HPDE6-E6E7 (cell line): ENCODE results near the gene POFUT1.
"Not testable (repeated sequence)": the region's sequence is repeated elsewhere in the genome, so short reads cannot be mapped to it uniquely, and the experiment has no call there.

ENCODE experiments used
- DNase-seq: peaks from one replicate; pipeline ENCODE4 v3.0.0; 2011; ENCODE audit warnings: missing footprints; ENCODE audit errors: extremely low spot score

Gene POFUT1

DNA sequence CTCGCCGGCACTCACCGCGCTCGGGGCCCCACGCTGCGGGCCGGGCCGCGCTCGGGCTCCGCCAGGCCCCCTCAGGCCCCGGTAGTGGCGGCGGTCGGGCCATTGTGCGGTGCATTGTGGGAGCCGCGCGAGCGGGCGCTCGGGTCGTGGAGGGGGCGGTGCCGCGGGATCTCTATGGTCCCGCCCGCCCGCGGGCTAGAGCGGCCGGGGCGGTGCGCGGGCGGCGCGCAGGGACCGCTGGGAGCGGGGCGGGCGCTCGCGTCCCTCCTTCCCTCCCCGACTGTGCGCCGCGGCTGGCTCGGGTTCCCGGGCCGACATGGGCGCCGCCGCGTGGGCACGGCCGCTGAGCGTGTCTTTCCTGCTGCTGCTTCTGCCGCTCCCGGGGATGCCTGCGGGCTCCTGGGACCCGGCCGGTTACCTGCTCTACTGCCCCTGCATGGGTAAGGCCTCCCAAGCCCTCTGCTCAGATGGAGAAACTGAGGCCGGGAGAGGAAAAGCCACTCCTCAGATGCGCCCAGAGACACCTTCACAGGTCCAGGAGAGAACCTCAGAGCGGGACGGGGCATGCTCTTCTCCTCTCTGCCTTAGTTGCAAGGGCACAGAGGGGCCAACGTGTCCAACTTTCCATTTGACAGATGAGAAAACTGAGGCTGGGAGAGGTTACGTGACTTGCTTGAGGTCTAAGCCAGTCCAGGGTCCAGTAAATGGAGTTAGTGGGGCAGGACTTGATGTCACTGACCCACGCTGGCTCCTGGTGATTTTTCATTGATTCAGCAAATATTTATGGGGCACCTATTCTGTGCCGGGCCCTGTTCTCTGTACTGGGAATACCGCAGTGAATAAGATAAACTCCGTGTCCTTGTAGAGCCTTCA is at the start of gene POFUT1, which contains the start of gene PLAGL2:
POFUT1 (plus strand) TSS at position 255 of the 873 bp plus-strand sequence; CDS start at position 317, 62 bp downstream.
PLAGL2 (minus strand) TSS at position 118 of the 873 bp plus-strand sequence. CDS start 5,565 bp downstream, outside the sequence.
- DNase-seq = peak; percentile 99

DNA sequence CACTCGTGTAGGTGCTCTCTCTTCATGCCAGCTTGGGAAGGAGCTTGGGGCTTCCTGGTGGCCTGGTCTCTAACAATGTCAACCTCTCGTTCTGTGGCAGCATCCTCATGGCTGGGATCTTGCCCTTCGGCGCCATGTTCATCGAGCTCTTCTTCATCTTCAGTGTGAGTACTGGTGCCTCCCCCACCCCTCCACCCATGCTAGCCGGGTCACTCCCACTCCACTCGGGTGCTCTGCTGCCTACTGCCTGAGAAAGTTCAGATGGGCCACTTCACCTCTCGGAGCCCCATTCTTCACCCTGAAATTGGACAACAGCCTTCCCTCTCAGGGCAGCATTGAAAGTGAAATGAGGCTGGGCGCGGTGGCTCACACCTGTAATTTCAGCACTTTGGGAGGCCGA is 49.3 kb upstream of the POFUT1 start:
- DNase-seq = no peak

DNA sequence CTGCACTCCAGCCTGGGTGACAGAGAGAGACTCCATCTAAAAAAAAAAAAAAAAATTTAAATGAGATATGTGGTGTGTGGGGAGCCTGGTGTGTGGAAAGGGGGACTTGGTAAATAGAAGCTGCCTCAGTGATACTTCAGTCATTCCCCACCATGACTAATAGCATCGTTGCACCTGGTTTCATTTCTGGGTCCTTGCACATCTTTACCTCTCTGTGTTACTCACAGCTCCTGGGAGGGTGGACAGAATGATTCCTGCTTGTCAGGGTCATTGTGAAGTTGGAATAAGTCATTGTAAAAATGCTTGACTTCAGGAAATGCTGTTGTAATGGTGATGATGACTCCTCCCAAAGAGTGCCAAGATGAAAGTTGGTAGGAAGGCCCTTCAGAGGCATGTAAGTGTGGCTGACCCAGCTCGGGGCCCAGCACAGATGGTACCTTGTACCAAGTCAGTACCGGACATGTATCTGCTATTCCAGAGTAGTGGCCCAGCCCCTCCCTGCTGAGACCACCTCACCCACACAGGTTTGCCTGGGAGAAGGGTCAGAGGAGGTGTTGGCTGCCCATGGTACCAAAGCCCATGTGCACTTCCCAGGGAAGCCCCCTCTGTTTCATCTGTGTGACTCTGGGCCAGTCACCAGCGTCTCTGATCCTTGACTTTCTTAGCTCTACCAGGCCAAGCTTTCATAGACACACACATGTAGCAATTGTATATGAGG is 48.6 kb upstream of the POFUT1 start:
- DNase-seq = no peak

DNA sequence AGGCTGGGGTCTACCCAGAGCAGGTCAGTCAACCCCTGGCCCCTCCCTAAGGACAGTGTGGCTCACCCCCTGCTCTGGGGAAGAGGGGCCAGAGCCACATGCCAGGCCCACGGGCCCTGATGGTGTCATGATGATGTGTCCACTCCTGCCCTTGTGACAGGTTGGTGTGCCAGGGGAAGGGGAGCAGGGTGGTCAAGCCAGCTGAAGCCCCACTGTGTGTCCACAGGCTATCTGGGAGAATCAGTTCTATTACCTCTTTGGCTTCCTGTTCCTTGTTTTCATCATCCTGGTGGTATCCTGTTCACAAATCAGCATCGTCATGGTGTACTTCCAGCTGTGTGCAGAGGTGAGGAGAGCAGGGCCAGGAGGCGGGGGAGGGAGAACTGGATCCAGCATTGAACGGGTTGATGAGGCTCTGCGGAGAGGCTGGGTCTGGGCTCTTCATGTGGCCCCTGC is 47.9 kb upstream of the POFUT1 start:
- DNase-seq = no peak

DNA sequence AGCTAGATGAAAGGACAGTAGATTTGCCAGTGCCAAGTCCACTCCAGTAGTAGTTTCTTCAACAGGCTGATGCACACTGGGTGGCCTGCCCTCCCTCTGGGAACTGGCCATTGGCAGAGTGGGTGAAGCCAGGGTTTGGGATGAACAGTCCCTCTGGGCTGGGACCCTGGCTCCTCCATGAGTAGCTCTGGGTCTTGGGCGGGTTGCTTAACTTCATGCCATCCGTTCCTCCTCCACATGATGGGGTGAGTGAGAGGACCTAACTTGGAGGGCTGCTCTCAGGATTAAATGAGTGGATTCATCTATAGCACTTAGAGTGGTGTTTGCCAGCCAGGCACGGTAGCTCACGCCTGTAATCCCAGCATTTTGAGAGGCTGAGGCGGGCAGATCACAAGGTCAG is 47.3 kb upstream of the POFUT1 start:
- no peak for DNase-seq

DNA sequence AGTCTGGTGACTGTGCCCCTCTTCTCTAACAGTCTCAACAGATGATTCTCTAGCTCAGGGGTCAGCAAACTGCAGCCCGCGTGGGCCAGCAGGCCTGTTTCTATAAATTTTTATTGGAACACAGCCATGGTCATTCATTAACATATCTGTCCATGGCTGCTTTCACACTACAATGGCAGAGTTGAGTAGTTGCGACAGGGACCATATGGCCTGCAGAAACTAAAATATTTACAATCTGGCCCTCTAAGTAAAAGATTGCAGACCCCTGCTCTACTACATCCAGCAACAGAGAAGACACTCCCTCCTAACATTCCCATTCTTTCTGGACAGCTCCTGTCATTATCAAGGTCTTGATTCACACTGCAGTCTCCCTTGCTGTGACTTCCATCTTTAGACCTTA is 45.3 kb upstream of the POFUT1 start:
- DNase-seq = no peak

DNA sequence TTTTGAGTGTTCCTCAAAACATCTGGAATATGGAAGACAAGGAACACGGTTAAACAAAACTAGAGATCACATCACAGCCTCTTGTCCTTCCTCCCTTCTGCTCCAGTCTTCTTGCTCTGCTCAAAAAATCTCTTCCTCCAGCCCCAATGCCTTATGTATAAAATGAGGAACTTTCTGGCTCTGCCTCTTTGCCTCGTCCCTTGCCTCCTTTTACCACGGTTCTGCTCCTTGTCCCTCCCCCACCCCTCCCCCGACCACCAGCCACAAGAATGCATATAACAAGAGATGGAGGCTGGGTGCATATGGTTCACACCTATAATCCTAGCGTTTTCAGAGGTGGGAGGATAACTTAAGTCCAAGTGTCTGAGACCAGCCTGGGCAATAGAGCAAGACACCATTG is 43.7 kb upstream of the POFUT1 start:
- DNase-seq = no peak

DNA sequence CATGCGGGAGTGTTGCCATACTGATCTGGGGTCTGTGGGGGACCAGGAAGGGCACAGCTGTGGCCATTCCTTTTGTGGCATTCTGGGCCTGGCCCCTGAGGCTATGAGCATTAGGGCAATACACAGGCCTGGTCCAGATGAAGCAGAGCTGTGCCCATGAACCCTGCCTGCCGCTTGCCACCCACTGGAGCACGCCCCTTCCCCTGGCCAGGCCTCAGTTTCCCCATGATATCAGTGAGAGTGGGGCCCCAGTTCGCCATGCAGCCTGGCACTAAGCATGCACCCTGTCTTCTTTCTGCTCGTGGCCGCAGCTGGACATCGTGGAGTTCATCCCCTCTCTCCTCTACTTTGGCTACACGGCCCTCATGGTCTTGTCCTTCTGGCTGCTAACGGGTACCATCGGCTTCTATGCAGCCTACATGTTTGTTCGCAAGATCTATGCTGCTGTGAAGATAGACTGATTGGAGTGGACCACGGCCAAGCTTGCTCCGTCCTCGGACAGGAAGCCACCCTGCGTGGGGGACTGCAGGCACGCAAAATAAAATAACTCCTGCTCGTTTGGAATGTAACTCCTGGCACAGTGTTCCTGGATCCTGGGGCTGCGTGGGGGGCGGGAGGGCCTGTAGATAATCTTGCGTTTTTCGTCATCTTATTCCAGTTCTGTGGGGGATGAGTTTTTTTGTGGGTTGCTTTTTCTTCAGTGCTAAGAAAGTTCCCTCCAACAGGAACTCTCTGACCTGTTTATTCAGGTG is 42.5 kb upstream of the POFUT1 start:
- DNase-seq = no peak

DNA sequence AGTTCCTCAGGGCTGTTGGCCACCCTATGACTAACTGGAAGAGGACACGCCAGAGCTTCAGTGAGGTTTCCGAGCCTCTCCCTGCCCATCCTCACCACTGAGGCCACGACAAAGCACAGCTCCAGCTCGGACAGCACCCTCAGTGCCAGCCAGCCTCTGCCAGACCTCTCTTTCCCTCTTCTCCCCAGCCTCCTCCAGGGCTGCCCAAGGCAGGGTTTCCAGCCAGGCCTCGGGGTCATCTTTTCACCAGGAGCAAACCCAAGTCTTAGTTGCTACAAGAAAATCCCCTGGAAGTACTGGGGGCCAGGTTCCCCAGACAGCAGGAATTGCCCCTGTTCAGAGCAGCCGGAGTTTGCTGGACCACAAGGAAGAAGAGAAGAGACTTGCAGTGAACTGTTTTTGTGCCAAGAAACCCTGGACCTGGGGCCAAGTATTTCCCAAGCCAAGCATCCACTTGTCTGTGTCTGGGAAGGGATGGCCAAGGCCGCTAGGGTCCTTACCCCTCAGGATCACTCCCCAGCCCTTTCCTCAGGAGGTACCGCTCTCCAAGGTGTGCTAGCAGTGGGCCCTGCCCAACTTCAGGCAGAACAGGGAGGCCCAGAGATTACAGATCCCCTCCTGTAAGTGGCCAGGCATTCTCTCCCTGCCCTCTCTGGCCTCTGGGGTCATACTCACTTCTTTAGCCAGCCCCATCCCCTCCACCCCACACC is 41.7 kb upstream of the POFUT1 start:
- no peak for DNase-seq

DNA sequence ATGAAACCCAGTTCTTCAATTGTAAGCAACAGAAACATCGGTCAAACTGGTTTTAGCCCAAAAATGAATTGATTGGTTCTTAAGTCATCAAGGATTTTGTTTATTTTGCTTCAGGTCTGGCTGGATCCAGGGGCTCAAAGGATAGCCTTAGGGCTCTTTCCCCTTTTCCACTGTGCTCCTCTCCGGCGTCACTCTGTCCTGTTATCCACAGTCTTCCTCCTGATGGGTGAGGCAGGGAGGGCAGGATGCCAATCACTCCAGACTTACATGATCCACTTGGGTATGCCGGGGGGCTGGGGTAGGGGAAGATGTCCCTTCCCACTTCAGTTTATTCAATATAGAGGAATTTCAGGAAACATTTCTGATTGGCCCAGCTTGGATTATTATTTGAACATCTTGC is 40.1 kb upstream of the POFUT1 start:
- no peak for DNase-seq

DNA sequence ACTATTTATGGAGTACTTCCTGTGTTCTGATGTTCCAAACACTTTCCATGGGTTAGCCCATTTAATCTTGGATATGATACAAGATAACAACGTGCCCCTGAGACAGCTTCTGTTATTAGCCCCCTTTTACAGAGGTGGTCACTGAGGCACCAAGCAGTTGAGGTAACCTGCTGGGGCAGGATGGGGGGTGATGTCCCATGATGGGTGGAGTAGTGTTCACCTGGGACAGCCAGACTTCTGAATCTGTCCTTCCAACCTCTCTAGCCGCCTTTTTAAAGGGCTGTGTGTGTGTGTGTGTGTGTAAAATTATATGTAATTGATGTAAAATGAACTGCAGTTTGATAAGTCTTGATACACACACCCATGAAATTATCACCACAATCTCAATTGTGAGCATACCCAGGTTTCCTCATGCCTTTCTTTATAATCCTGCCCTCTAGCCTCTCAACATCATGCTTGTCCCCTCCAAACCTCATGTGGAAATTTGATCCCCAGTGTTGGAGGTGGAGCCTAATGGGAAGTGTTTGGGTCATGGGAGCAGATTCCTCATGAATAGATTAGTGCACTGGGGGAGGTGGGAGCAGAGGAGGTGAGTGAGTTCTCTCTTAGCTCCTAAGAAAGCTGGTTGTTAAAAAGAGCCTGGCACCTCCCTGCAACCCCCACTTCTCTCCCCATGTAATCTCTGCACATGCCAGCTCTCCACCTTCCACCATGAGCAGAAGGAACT is 39.3 kb upstream of the POFUT1 start:
- DNase-seq = no peak

DNA sequence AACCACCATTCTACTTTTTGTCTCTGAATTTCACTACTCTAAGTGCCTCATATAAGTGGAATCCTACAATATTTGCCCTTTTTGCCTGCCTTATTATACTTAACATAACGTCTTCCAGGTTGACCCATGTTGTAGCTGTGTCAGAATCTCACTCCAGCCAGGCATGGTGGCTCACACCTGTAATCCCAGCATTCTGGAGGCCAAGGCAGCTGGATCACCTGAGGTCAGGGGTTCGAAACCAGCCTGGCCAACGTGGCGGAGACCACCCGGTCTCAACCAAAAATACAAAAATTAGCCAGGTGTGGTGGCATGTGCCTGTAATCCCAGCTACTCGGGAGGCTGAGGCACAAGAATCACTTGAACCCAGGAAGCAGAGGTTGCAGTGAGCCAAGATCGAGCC is 30.0 kb upstream of the POFUT1 start:
- not testable (repeated sequence) for DNase-seq

DNA sequence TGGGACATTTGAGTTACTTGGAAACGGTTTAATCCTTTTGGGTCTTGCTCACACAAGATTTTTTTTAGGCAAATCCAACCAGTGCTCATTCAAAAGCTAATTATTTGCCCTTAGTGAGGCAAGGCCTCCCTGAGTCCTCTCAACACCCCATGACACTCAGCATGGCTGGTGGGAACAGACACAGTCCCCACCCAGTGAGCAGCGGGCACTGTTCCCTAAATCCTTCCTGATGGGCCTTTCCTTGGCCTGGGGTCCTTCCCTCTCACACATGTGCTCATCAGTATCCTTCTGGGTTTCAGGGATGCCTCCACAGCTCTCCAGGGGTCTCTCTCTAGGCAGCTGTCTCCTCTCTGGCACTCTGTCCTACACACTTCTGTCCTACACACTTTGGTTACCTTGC is 28.2 kb upstream of the POFUT1 start:
- no peak for DNase-seq

DNA sequence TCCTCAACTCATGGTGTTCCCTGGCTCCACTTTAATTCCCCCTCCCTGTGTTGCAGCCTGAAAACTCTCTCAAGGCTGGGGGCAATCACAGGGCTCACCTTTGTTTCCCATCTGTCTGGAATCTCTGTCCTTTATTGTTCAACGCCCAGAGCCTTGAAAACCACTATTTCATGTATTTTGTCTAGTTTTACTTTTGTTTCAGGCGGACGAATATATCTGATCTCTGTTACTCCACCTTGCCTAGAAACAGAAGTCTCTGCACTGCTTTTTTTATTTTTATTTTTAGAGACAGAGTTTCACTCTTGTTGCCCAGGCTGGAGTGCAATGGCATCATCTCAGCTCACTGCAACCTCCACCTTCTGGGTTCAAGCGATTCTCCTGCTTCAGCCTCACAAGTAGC is 27.7 kb upstream of the POFUT1 start:
- no peak for DNase-seq

DNA sequence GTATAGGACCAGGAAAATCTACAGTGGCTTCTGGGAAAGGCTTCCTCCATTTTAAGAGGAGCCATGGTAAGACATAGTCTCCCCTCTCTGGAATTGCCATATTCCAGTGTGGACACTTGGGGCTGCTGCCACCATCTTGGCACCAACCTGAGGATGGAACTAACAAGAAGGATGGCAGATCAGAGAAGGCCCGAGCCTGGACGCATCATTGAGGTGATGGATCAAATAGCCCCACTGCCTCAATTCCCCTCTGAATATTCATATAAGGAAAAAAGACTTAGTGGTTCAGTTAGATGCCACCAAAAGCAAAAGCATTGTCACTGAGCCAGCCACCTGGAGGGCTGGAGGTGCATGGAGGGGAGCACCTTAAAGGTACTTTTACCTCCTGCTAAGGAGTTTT is 26.1 kb upstream of the POFUT1 start:
- no peak for DNase-seq

DNA sequence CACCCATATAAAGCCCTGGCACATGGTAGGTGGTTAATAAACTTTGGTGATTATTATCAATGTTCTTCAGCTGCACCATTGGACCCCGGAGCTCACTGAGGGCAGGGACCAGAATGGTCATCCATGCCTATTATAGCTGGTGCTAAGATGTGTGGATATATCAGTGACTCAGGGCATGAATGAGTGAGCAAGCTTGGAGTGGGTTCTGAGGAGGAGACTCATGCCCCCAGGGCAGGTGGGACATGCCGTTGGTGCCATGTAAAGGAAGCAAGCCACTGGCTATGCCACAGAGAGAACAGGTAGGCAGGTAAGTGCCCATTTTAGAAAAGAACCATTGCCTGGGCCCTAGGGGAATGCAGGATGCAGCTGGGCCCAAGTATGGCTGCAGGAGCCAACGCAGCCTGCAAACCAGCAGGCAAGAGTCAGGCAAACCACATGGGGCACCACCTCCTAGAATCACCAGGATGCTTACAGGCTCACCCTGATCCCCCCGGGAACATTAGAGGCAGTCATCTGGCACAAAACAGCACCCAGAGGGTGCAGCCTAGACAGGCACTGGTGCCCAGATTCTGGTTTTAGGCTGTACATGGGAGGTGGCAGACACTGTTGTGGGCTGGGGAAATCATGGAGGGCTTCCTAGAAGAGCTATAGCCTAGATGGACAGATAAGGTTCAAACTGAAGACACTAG is 23.6 kb upstream of the POFUT1 start:
- DNase-seq = no peak

DNA sequence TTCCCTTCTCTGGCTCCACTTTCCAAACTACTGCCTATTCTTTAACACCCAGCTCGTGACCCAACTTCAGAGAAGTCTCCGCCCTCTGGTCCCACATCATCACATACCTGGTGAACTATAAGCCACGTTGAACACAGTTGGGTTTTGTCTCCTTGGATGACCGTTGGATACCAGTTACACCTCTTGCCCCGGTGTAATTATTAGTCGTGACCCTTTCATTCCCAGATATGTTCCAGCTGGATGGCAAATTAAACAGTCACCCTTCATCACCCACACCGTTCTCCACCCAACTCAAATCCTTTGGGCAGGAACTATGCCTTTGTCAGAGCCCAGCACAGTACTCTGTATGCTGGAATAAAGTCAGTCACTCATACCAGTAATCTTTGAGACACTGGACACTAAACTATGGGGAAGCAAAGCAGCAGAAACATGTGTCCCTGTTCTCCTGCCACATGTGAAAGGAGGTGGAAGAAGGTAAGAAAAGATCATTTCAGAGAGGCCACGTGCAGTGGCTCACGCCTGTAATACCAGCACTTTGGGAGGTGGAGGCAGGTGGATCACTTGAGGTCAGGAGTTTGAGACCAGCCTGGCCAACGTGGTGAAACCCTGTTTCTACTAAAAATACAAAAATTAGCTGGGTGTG is 22.6 kb upstream of the POFUT1 start:
- DNase-seq = no peak

DNA sequence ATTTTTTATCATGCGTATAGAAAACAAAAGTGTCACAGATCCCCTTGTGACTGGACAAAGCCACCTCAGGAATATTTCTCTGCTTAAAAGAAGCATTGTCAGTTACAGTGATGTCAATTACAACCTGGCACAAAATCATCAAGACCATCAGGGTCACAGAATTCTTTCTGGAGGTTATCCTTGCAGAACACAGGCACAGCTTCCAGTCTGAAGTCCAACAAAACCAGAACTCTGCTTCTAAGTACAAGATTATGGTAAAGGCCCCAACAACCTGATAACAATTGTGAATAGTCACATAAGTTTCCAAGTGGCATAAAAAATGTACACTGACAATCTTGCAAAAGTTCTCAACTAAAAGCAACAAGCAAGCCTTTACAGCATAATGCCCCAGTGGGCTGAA is 21.2 kb upstream of the POFUT1 start:
- no peak for DNase-seq

DNA sequence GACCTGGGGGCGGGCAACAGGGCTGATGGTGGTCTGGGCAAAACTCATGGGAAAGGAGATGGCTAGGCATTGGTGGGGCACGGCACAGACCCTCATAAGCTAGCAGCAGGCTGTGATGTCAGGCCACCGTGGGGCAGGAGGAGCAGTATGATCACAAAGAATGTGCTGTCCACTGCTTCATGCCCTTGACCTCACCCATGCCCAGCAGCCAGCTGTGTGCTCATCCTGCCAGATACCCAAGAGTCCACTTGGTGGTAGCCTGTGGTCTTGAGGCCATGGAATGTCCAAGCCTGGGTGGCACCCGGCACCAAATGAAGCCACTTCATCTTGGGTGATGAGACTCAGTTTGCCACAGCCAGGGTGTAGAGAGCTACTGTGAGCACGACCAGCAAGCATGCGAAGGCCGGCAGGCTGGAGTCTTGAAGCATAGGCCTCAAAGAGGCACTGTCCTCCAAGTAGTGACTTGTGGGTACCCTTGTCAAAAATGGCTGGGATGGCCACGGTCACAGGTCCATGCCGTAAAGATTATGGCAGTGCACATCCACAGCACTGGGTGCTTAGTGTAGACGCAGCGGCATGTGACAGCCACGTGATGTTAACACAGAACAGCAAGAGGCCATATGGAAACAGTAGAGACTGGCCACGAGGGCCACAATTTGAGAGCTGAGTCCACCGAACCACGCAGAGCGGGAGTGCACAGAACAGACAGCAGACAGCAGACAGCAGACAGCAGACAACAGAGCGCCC is 19.1 kb upstream of the POFUT1 start:
- no peak for DNase-seq
